Measurements from ENCODE around the gene FOSB. TPM values are rescaled to one million over a fixed set of nuclear protein-coding genes. Genes with fewer than 3 reads are reported as not detected.

The FOSB gene
- total and polyA plus RNA-seq, 9 of the 15 experiments (the other 6 are each of a cell fraction or from before 2014, with no cell fraction given) = 0.11 to 2.7 (median 0.73) TPM

GRCh38 chr19:45471111-45471930, 3.5 kb downstream of the FOSB start:
- Histone ChIP-seq H3K9me3 (replicated peaks; ENCODE audit: control insufficient read depth, insufficient read depth, low read depth, low read length) (no peaks in the 10 kb centered on the region), H3K9ac (ENCODE audit: insufficient read depth in 1 of 2, low read depth in 2 of 2, low read length in 2 of 2) (peak overlapping the region in 1 of 2 experiments; percentile 40; a peak in 1 of 4 replicates), H3K27ac (ENCODE audit: extremely low read depth, low read depth, low read length) (no peak overlapping the region), H3K79me2 (ENCODE audit: control insufficient read depth, insufficient read depth, low read length) (no peaks in the 10 kb centered on the region), H4K20me1 (replicated peaks; ENCODE audit: control insufficient read depth, insufficient read depth, low read length) (no peaks in the 10 kb centered on the region), H3K36me3 (ENCODE audit: control insufficient read depth, insufficient read depth, low read length) (no peaks in the 10 kb centered on the region), H3K27me3 (ENCODE audit: control insufficient read depth in 2 of 2, insufficient read depth in 2 of 2, low read length in 2 of 2) (no peaks in the 10 kb centered on the region), H3K4me2 (ENCODE audit: insufficient read depth, low read length) (no peak overlapping the region), H3K4me3 (no peak overlapping the region), H3K4me1 (replicated peaks in 1 of 2; ENCODE audit: control insufficient read depth in 2 of 2, insufficient read depth in 2 of 2, low read length in 2 of 2) (peaks cover 16 to 47% of the 10 kb centered on the region in 2 experiments; a peak in 4 of 5 replicates), H2AFZ (ENCODE audit: low read depth, low read length) (no peak overlapping the region; the same call in 1 of the 2 replicates), H3K9me1 (ENCODE audit: control insufficient read depth, insufficient read depth, low read length) (no peaks in the 10 kb centered on the region)
- CTCF ChIA-PET (ENCODE audit: low intra/inter-chr PET ratio) = no interaction called here
- WGBS (ENCODE audit: insufficient coverage, low coverage, missing lambda C conversion rate) = 67% methylated on average over 9 of the region's 16 CpGs
- intact Hi-C loops (cut with micrococcal nuclease) (no loop called here), in situ Hi-C loops (cut with MboI) (no loop called here)
- FAIRE-seq (no peak), ATAC-seq (no peak), DNase-seq (ENCODE audit: extremely low read depth in 1 of 4, low spot score in 3 of 4) (no peak)
- BruUV-seq (replicated peaks) = no TSS peak
- POLR2A ChIA-PET = interaction anchor here (1.0 to 1.4 kb wide), 3 partner anchors 32 to 163 kb away, joined by 3 to 4 read pairs (median 4); no protein-coding TSS in a partner anchor
- TF ChIP-seq MCM5 (IDR thresholded peaks at IDR 0.05; ENCODE audit: low read depth) (no peak), TEAD1 (CRISPR knock-in tag; IDR thresholded peaks at IDR 0.05) (0 out of 4 replicates have a peak, but pooled peaks of 1 of the 2 experiments have one; percentile 2)

GRCh38 chr19:45471931-45472562, 4.3 kb downstream of the FOSB start:
- Histone ChIP-seq H3K9me3 (replicated peaks; ENCODE audit: control insufficient read depth, insufficient read depth, low read depth, low read length) (no peaks in the 10 kb centered on the region), H3K9me1 (ENCODE audit: control insufficient read depth, insufficient read depth, low read length) (no peaks in the 10 kb centered on the region), H3K4me1 (replicated peaks in 1 of 2; ENCODE audit: control insufficient read depth in 2 of 2, insufficient read depth in 2 of 2, low read length in 2 of 2) (peaks cover 16 to 47% of the 10 kb centered on the region in 2 experiments; a peak in 4 of 5 replicates), H4K20me1 (replicated peaks; ENCODE audit: control insufficient read depth, insufficient read depth, low read length) (no peaks in the 10 kb centered on the region), H3K27me3 (ENCODE audit: control insufficient read depth in 2 of 2, insufficient read depth in 2 of 2, low read length in 2 of 2) (no peaks in the 10 kb centered on the region), H3K27ac (ENCODE audit: extremely low read depth, low read depth, low read length) (no peak overlapping the region), H3K36me3 (ENCODE audit: control insufficient read depth, insufficient read depth, low read length) (no peaks in the 10 kb centered on the region), H3K4me3 (no peak overlapping the region), H3K4me2 (ENCODE audit: insufficient read depth, low read length) (peak overlapping the region; percentile 49; the same call in 1 of the 2 replicates), H3K79me2 (ENCODE audit: control insufficient read depth, insufficient read depth, low read length) (no peaks in the 10 kb centered on the region), H2AFZ (ENCODE audit: low read depth, low read length) (peak overlapping the region; percentile 87), H3K9ac (ENCODE audit: insufficient read depth in 1 of 2, low read depth in 2 of 2, low read length in 2 of 2) (peak overlapping the region; percentile 16 to 83; a peak in 3 of 4 replicates)
- in situ Hi-C loops (cut with MboI) = no loop called here
- 52% methylated on average over 6 of the region's 7 CpGs for WGBS (ENCODE audit: insufficient coverage, low coverage, missing lambda C conversion rate)
- BruUV-seq (replicated peaks) = no TSS peak
- no peak for ATAC-seq
- CTCF ChIA-PET (ENCODE audit: low intra/inter-chr PET ratio) = no interaction called here
- no peak for FAIRE-seq
- POLR2A ChIA-PET = interaction anchor here (0.6 to 1.4 kb wide), 3 partner anchors 41 to 485 kb away, joined by 3 to 4 read pairs (median 3); no protein-coding TSS in a partner anchor
- intact Hi-C loops (cut with micrococcal nuclease) = no loop called here
- TF ChIP-seq SRSF3 (IDR thresholded peaks at IDR 0.05; ENCODE audit: insufficient read depth, low read length) = no peak
- TF ChIP-seq POLR2AphosphoS5 (IDR thresholded peaks at IDR 0.05; ENCODE audit: control insufficient read depth, insufficient read depth, low read depth, low read length) = peak; percentile 13; the same call in 1 of the 2 replicates
- no peak for TF ChIP-seq ZNF551 (CRISPR knock-in tag; IDR thresholded peaks at IDR 0.05)
- TF ChIP-seq DIDO1 (tag; IDR thresholded peaks at IDR 0.05; ENCODE audit: low read depth) = no peak
- DNase-seq (ENCODE audit: extremely low read depth in 1 of 4, low spot score in 3 of 4) = no peak
